GM19351 (cell line): ENCODE measurements around the gene CYP2U1.
A peak's percentile ranks its signal among the peaks of the same experiment; 100 is the strongest.

Experiments used
- ATAC-seq: cut with Tn5 transposase; IDR thresholded peaks from one replicate; pipeline ENCODE4 v1.9.1; 2021; ENCODE audit warnings: mild to moderate bottlenecking, moderate library complexity; ENCODE audit not compliant: unreplicated experiment

CYP2U1 gene

DNA sequence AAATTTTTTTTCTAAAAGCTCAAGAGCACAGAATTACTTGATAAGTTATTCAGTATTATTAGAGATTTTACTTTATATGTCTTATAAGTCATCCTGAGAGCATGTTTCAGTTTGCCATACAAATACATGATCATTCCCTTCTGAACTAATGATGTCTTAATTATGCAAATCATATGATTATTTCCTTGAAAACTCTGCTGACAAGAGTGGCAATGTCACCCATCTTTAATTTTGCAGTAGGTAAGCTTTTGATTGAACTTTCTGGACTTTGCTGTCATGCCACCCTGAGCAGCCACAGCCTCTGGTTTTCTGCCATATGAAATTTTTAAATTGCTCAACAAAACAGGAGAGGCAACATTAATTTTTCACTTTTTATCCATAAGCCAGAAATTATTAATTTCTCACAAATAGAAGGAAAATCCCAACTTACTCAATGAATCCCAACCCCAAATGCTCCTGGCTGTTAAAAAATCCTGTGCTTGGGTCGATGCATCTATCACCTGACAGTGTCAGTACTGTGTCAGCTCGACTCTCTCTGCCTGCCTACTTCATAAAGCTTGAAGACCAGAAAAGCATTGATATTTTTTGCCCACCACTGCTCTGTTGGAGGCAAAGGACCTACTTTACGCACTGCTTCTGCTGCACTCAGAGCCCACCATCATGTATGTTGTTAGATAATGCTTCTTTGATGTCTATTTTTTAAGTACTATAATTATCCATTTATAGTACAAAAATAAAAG is 46.8 kb downstream of the CYP2U1 start:
- ATAC-seq = no peak

DNA sequence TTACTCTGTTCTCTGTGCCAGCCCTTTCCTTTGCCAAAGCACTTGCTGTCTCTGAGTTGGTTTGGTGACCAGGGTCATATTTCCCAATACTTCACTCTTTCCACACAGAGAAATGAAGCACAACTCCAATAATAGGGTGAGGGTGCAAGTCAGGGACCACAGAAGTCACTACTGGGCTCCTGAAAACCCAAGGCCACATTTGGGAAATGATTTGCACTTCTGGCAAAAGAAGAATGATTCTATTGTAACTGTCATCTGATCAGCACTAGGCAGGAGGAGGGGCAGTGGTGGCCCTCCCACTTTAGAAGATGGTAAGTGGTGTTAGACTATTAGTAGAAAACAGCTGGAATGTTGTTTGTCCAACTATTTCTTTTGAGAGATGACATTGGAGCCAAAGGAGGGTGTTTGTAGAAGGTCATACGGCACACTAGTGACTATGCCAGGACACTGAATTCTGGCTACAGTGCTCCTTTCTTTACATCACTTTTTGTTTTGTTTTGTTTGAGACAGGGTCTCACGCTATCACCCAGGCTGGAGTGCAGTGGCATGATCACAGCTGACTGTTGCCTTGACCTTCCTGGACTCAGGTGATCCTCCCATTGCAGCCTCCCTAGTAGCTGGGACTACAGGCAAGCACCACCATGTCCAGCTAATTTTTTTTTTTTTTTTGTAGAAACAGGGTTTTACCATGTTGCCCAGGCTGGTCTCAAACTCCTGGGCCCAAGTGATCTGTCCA is 47.5 kb downstream of the CYP2U1 start:
- ATAC-seq = no peak

- no peak for ATAC-seq
Measured at GRCh38 chr4:107987916-107988762, 56.8 kb downstream of the CYP2U1 start.

- no peak for ATAC-seq
Measured at GRCh38 chr4:107988763-107989035, 57.4 kb downstream of the CYP2U1 start.

- peak; percentile 7 for ATAC-seq
Measured at GRCh38 chr4:107989162-107989536, 57.8 kb downstream of the CYP2U1 start.

- peak; percentile 90 for ATAC-seq
Measured at GRCh38 chr4:107989537-107990386, 58.4 kb downstream of the CYP2U1 start, which contains the start of gene HADH. Gene HADH (plus strand): TSS chr4:107989889. CDS start chr4:107989933, 44 bp downstream.

DNA sequence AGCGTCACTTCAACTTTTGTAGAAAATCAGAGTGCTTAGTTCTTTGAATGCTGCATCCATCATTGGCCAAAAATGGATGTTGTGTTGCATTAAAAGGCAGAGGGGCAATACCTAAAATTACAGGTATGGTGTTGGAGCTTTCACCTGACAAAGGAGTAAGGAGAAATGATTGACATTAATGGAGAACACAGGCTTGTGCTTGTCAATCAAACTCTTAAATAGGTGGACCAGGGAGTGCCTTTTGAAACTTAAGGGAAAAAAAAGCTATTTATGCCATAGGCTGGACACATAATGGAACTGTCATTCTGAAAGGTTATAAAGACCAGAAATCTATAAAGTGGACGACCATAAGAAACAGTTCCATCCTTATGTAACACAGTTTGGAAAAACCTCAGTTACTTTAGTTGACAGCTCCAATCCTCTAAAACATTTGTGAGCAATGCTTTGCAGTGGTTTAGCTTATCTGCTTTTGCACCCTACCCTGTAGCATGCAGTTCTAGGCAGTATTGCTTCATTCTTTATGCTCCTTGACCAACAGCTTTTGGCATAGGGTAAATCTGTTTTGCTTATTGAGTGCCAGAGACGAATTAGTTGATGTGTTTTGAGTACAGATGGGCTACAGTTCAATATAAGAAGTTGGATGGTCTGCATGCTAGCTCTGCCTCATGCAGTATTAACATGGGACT is 60.7 kb downstream of the CYP2U1 start:
- ATAC-seq = no peak

- peak; percentile 33 for ATAC-seq
Measured at GRCh38 chr4:107993969-107994368, 62.6 kb downstream of the CYP2U1 start.

DNA sequence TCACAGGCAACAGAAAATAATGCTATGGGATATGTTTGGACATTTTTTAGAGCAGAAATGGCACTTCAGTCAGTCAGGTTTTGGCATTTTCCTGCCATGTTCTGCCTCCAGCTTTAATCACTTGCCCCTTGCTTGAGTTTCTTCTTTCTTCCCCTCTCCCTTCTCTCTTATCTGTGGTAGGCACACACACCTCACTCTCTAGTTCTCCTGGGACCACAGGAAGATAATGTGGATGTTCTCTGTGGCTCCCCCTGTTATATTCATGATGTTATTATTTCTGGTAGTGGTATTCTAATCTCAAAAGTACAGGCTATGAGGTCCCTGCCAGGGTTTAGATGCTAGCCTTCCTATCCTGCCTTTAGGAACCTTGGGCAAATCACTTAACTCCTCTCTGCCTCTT is 63.5 kb downstream of the CYP2U1 start:
- ATAC-seq = no peak

DNA sequence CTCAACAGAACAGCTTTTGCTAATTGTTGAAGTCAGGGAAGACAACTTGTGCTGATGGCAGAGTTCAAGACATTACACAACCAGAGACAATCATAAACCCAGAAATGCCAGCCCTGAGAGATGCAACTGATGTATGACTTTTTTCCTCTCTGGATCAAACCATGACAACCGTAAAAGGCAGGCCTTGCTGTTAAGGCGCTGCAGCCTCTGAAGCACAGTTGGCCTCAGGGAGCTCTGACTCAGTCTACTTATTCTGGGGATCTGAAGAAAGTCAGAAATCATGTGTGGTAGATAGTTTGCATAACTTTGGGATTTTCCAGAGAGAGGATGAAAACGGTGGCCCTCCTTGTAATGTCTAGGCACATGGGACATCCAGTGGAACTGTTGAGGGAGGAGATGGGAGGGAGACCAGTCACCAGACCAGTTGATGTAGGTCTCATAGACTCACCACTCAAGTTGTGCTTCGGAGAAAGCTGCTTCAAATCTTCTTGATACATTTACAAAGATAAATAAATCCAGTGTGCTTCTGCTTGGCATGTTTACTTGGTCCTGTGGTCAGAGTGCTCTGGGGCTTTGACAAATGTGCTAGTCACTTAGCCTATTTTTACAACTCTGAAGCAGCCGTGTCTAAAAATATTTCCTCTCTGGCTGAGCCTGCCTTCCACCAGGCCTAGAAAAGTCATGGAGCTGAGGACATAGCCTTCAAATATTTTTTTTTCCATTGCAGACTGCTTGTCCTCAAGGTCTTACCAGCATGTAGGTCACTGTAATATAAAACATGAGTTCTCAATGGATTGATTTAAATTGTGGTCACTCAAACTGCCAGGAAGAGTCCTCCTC is 65.8 kb downstream of the CYP2U1 start:
- no peak for ATAC-seq

- no peak for ATAC-seq
Measured at GRCh38 chr4:107997794-107998193, 66.4 kb downstream of the CYP2U1 start.

- no peak for ATAC-seq
Measured at GRCh38 chr4:107999932-108000539, 68.7 kb downstream of the CYP2U1 start.

DNA sequence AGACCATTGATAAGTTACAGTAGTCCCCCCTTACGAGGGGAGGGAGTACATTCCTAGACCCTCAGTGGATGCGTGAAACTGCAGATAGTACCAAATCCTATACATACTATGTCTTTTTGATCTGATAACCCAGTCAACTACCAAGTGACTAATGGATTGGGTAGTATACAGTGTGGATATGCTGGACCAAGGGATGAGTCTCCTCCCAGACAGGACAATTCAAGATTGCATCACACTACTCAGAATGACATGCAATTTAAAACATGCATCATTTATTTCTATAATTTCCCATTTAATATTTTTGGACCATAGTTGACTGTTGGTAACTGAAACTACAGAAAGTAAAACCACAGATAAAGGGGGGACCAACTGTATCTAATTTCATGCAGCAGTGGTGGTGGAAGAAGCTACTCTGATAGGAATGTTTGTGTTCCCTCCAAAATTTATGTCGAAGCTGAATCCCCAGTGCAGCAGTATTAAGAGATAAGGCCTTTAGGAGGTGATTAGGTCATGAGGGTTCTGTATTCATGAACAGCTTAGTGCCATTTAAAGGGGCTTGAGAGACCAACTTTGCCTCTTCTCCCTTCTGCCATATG is 70.3 kb downstream of the CYP2U1 start:
- no peak for ATAC-seq
